ENCODE results near the gene WFIKKN1.
A peak's percentile ranks its signal among the peaks of the same experiment; 100 is the strongest.

WFIKKN1 gene

GRCh38 chr16:636206-637080 is 5.7 kb downstream of the WFIKKN1 start, which contains the start of gene METTL26:
METTL26 (minus strand) TSS chr16:636305; CDS start chr16:636290, 15 bp downstream.
- peak; percentile 66 to 99 (median 96) for DNase-seq

DNA sequence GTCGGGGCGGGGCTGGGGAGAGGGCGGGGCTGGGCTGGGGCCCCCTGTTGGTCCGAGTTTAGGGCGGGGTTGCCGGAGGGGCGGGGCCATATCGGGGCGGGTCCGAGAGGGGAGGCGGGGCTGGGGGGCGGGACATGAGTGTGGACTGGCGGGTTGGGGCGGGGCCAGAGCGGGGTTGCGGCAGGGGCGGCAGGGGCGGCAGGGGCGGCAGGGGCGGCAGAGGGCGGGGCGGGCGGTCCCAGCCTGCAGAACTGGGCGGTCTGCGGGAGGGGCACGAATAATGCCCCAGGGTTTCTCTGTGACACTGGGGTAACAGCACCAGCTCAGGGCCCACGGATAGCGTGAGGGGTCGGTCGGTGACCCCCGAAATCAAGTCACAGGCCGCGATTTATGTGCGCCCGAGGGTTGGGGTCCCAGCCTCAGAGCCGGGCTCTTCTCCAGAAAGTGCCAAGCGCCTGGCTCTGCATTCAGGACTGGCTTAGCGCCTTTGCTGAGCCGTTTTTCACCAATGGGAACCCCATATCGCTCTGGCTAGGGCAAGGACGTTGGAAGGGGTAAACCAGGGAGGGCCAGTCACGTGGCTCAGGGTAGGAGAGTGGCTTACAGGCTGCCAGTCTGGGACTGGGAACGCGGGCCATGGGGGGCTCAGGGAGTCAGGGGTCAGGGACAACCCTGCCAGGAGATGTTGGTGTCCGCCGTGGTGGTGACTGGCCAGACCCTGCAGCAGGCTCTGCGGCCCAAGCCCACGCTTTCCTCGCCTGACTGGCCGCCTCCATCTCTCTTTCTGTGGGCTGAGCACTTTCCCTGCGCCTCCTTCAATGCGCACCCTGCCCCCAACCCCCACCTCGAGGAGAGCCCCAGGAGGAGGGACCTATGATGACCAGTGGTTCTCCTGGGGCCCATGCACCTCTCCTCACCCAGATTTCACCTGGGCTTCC is 6.6 kb downstream of the WFIKKN1 start:
- peak in 49 of 58 donors; percentile 15 to 99 (median 95) for DNase-seq

DNA sequence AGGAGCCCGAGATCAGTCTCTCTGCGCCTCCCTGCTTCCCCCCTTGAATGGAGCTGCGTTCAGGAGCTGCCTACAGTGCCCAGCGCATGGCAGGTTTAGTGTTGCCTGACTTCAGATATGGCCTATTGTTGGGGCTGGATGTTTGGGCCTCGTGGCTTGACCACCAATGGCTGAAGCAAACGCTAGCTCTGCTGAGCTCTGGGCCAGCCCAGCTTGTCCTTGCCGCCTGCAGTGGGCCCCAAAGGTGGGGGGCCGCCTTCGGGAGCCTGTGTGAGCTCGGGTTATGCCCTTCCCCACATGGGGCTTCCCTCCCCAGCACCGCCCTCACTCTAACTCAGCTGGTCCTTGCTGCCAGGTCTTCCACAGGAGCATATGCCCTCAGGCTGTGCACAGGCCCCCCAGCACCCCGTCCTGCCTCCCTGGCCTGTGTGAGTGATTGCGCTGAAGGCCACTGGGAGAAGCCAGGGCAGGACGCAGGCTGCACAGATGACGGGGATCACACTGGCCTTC is 7.3 kb downstream of the WFIKKN1 start:
- no peak for DNase-seq

DNA sequence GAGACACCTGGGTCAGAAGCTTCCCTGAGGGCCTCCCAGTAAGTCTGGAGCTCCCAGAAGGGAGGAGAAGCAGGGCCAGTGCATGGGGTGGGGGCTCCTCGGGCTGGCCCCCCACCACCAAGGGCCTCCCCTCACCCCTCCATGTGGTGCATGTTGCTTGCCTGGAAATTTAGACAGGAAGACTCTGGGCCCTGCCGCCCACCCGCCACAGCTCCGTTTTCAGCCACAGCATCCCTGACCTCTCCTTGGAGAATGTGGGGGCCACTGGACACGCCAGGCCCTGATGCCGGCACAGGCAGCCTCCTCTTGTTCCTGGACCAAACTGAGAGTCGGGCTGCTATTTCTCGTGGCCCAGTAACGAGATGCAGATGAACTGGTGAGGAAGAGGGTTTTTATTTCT is 8.1 kb downstream of the WFIKKN1 start:
- no peak for DNase-seq

- DNase-seq, result no peak
Observed at GRCh38 chr16:640614-641013, 9.8 kb downstream of the WFIKKN1 start.

DNA sequence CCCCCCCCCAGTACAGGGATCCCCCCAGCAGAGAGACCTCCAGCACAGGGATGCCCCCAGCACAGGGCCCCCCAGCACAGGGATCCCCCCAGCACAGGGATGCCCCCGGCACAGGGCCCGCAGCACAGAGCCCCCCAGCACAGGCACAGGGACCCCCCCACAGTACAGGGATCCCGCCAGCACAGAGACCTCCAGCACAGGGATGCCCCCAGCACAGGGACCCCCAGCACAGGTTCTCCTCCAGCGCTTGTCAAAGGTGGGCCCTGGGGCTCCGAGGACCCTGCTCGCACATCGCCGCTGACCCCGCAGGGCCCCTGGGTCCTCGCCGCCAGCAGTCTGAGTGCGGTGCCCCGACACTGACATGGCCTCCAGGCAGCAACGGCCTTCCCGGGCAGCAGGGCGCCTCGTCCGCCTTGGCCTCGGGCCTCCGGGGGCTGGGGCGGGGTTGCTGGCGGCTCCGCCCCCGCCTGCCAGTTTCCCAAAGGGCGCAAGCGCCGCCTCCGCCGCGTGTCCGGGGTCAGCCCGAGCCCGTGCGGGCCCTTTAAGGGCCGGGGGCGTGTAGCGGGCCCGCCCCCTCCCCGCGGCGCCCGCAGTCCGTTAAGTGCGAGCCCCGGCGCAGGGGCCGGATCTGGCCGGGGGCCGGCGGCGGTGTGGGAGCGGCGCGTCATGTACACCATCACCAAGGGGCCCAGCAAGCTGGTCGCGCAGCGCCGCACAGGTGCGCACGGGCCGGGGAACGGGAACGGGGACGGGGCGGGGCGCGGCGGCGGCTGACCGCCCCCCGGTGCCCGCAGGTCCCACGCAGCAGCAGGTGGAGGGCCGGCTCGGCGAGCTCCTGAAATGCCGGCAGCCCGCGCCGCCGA is 10.8 kb downstream of the WFIKKN1 start, which contains the start of gene MCRIP2:
Gene MCRIP2, plus strand, starts transcription at position 503 of the 863 bp plus-strand sequence. Its CDS starts 164 bp downstream, at position 667.
- peak in 53 of 58 donors; percentile 33 to 84 (median 70) for DNase-seq

DNA sequence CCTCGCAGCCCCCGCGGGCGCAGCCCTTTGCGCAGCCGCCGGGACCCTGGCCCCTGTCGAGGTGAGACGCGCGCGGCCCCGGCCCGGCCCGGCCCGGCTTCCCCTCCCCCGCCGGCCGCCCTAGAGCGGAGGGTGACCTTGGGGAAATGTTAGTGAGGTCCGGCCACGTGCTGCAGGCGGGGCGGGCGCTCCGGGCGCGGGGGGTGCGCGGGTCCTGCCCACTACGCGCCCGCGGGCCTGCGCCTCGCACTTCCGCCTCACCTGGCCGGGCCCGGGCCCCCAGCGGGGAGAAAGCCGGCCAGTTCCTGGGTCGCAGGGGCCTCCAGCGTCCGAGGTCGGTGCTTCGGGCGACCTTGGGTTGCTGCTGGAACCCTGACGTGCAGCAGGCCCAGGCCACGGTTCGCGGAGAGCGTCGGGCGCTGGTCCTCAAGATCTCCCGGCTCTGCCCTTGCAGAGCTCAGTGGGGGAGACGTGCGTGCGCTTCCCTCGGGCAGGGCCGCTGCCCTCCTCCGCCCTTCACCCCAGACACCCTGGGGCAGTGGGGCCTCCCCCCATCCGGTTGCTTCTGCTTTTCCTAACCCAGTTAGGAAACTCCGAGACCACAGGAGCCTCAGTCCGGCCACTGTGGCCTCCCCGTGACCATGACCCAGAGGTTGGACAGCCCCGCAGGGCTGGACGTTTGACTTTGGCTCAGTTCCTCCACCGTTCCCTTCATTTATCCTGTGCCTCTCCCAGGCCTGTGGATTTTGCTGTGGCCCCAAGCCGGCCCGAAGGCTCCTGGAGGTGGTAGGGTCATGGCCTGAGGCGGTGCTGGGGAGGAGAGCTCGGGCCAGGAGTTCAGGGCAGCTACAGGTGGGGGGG is 11.6 kb downstream of the WFIKKN1 start:
- DNase-seq, result peak in 26 of 58 donors; percentile 11 to 54 (median 33)

DNA sequence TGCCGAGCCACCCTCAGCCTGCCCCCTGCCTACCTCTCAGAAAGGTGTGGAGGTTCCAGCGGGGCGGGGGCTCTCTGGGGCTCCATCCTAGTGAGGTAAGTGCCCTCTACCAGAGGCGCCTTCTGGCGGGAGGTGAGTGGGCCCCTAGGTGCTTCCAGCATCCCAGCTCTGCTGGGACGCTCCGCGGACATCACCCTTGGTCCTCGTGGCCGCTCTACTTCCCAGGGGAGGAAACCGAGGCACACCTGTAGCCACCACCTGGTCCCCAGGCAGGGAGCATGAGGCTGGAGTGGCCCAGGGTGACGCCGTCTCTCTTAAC is 12.2 kb downstream of the WFIKKN1 start:
- peak in 1 of 58 donors; percentile 33 for DNase-seq

DNA sequence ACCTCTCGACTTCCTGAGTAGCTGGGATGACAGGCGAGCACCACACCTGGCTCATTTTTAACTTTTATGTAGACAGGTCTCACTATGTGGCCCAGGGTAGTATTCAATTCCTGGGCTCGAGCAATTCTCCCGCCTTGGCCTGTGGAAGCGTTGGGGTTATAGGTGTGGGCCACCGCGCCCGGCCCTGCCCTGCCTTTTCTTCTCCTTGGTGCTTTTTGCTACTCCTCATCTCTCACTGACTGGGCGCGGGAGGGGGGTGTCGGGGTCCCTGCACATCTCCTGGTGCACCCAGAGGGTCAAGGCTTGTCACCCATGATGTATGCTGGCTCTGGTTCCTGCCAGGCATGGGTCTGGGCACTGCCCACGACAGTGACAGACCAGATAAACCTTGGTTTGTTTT is 13.8 kb downstream of the WFIKKN1 start:
- DNase-seq, result no peak

DNA sequence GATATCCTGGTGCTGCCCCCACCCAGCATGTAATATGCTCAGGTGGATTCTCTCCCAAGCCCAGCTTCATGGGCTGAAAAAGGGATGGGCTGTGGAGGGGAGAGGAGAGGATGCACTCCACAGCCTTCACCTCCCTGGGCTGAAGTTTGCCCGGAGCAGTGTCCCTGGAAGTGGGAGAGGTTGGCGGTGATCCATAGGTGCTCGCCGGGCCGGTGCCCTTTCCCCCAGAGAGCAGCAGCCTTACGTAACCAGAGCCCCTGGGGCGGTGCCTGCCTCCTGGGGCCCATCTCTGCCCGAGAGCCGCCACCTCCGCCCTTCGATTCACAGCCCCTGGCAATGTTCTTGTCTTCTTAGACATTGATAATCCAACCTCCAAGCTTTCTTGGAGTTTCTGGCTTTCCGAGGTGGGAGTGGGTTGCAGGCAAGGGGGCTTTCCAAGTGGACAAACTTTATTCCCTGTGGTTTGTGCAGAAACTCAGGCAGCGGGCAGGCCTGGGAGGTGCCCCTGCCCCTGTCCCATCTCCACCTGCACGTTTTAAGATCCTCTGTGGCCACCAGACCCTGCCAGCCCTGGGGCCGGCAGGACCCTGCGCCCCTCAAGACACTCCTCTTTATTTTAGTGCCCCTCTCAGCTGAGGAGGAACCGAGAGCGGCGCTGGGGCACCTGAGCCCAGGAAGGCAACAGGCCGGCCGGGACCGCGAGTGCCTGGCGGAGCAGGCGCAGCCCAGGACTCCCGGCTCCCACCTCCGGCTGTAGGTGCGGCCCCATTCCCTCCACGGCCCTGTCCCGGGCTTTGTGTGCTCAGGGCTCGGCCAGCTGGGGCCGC is 15.3 kb downstream of the WFIKKN1 start:
- no peak for DNase-seq

DNA sequence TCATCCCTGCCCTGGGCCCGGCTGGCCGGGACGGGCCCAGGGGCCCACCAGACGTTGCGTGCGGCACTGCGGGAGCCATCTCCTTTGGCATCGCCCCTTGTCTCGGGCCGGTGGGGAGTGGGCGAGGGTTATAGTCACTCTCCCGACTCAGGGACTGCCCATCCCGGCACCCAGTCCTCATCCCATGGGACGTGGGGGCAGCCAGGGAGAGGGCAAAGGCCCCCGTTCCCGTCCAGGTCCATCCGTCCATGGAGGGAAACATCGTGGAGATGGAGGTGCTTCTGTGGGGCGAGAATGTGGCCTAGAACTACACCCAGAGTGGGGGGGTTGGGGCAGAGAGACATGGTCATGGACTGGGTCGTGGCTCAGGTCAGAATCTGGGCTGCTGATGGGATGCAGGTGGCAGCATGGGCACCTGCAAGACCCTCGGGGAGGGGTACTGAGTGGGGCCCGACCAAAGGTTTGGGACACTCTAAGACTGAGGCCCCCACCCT is 15.9 kb downstream of the WFIKKN1 start:
- no peak for DNase-seq

DNA sequence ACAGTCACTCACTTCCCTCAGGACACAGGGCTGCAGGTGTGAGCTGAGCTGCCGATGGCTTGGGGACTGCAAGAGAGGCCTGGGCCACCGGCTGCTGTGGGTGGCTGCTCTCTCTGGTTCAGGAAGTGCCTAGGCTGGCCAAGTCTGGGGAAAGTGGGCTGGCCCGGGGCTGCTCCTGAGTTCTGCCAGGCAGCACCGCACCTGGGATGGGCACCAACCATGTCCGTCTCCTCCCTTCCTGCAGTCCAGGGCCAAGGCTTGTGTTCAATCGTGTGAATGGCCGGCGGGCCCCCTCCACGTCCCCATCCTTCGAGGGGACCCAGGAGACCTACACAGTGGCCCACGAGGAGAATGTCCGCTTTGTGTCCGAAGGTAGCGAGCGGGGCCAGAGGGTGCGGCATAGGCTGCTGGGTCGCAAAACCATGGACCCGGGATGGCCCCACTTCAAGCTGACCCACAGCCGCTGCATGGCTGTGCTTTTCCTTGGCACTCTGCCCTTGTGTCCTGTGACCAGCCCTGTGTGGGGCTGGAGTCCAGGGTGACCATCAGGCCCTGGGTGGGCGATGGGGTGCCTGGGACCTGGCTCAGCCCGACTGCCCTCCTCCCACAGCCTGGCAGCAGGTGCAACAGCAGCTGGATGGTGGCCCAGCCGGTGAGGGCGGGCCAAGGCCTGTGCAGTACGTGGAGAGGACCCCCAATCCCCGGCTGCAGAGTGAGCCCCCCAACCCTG is 16.6 kb downstream of the WFIKKN1 start:
- DNase-seq, result peak in 3 of 58 donors; percentile 15 to 32 (median 30)

DNA sequence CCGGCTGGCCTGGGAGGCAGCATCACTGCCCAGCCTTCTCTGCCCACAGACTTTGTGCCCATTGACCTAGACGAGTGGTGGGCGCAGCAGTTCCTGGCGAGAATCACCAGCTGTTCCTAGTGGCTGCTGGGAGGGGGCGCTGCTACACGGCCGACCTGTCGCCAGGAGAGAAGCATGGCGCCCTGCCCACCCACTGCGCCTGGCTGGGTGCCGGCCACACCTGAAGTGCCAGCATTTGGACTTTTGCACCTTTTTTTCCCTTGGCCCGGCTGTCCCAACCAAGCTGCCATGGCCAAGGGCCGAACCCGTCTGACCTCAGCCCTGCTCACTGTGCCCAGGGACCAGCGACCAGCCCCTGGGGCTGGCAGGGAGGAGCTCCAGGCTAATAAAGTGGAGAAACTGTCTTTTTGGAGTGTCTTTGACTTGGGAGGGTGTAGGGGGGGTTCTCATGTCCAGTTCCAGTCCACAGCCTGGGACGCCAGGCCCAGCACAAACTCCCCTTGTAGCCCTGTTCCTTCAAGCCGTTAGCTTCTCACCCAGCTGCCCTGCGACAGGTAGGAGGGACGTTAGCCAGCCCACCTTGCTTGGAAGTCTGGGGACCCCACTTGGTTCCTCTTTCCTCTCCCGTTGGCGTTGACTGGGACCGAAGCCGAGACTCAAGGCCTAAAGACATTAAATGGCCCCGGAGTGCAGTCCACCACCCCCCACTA is 17.4 kb downstream of the WFIKKN1 start:
- peak in 3 of 58 donors; percentile 21 to 27 (median 24) for DNase-seq

- DNase-seq, result peak; percentile 50 to 97 (median 88)
Observed at GRCh38 chr16:648781-649589, 18.2 kb downstream of the WFIKKN1 start, which contains the start of gene WDR90. WDR90 (plus strand) TSS chr16:649365; CDS start chr16:649417, 52 bp downstream.

DNA sequence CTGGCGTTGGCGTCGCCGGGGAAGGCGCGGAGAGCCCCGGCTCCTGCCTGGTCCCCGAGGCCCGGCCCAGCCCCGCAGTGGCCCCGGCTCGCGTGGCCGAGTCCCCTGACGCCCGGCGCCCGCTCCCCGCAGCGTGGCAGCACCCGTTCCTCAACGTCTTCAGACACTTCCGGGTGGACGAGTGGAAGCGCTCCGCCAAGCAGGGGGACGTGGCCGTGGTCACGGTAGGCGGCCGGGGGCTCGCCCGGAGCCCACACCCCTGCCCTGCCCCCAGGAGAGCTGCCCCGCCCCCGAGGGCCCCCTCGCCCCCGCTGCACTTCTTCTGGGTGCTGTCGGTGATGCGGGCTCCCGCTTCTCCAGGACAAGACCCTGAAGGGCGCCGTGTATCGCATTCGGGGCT is 18.8 kb downstream of the WFIKKN1 start:
- DNase-seq, result no peak

GRCh38 chr16:651844-652243 is 21.1 kb downstream of the WFIKKN1 start:
- no peak for DNase-seq
